Germinal center (tissue), 1 donor: ENCODE data around the gene NAA10.

Source experiments
- DNase-seq: peaks from one replicate; pipeline ENCODE4 v3.0.0; 2012; ENCODE audit warnings: mixed read lengths, low spot score

Gene NAA10

GRCh38 chrX:153948847-153949805, 14.3 kb upstream of the NAA10 start:
- DNase-seq = no peak

- no peak for DNase-seq
These were observed 13.2 kb upstream of the NAA10 start for GRCh38 chrX:153948002-153948466.

GRCh38 chrX:153947009-153947769, 12.4 kb upstream of the NAA10 start:
- peak; percentile 75 for DNase-seq

- no peak for DNase-seq
These were observed 11.4 kb upstream of the NAA10 start for GRCh38 chrX:153945956-153946943.

GRCh38 chrX:153944800-153945150, 9.9 kb upstream of the NAA10 start:
- no peak for DNase-seq

GRCh38 chrX:153944140-153944799, 9.4 kb upstream of the NAA10 start, which contains the start of gene RENBP:
TSS of gene RENBP (minus strand) at chrX:153944643. CDS start at chrX:153944610, 33 bp downstream.
- no peak for DNase-seq

- DNase-seq = no peak
These were observed 6.8 kb upstream of the NAA10 start for GRCh38 chrX:153941336-153942252.

GRCh38 chrX:153939573-153939972, 4.7 kb upstream of the NAA10 start:
- DNase-seq = no peak

- no peak for DNase-seq
These were observed 3.5 kb upstream of the NAA10 start for GRCh38 chrX:153938226-153938786.

- no peak for DNase-seq
These were observed 2.2 kb upstream of the NAA10 start for GRCh38 chrX:153937056-153937455.

GRCh38 chrX:153935326-153935851, 552 bp upstream of the NAA10 start:
- no peak for DNase-seq

- no peak for DNase-seq
These were observed 582 bp downstream of the NAA10 start for GRCh38 chrX:153934148-153934761.

GRCh38 chrX:153933748-153934147, 1.1 kb downstream of the NAA10 start:
- no peak for DNase-seq

GRCh38 chrX:153932220-153932915, 2.5 kb downstream of the NAA10 start:
- no peak for DNase-seq

GRCh38 chrX:153931748-153932147, 3.1 kb downstream of the NAA10 start:
- DNase-seq = no peak

GRCh38 chrX:153931151-153931550, 3.7 kb downstream of the NAA10 start:
- DNase-seq = no peak

- DNase-seq = no peak
These were observed 4.6 kb downstream of the NAA10 start for GRCh38 chrX:153930011-153930910.
